Left ventricle myocardium inferior (tissue), 1 donor: Measurements from ENCODE around the gene MACC1. TPM values are rescaled to one million over a fixed set of nuclear protein-coding genes. Genes with fewer than 3 reads are reported as not detected.
"Not testable (repeated sequence)": the region's sequence is repeated elsewhere in the genome, so short reads cannot be mapped to it uniquely, and the experiment has no call there.

Experiments used
- DNase-seq: peaks from one replicate; pipeline ENCODE4 v3.0.0-alpha.2; 2020
- H3K27ac ChIP-seq: fragments of 200-600 bp; replicated peaks from 2 replicates; pipeline ENCODE4 v1.8.0; 2021
- H3K27me3 ChIP-seq: fragments of 200-600 bp; 2 replicates; pipeline ENCODE4 v1.8.0; 2021; ENCODE audit warnings: low read depth
- H3K36me3 ChIP-seq: fragments of 200-600 bp; 2 replicates; pipeline ENCODE4 v1.8.0; 2021
- H3K4me1 ChIP-seq: fragments of 200-600 bp; 2 replicates; pipeline ENCODE4 v1.8.0; 2021
- H3K4me3 ChIP-seq: fragments of 200-600 bp; 2 replicates; pipeline ENCODE4 v1.8.0; 2021; ENCODE audit warnings: mild to moderate bottlenecking, moderate library complexity
- H3K9me3 ChIP-seq: fragments of 200-600 bp; replicated peaks from 2 replicates; pipeline ENCODE4 v1.8.0; 2021
- CTCF ChIP-seq: fragments of 200-600 bp; IDR thresholded peaks from 2 replicates; pipeline ENCODE4 v1.8.0; 2021; ENCODE audit warnings: antibody characterized with exemption, mild to moderate bottlenecking, borderline replicate concordance
- intact Hi-C: fragments of 100-400 bp; cut with micrococcal nuclease; formaldehyde crosslinking; loops from one replicate; pipeline ENCODE4 v1.11.0; 2022
- total RNA-seq: library from RNA; stranded (reverse); fragmentation: NEBNext Ultra II Directional; extraction: Animal tissue kit (Norgen Biotek cat#: 25700); gene quantifications from one replicate; pipeline ENCODE4 v1.2.1, GENCODE V29; 2021
- donor health status: DM: no; HTN: yes; CAD: no; lungs with severe emphysema.

MACC1 gene
- total RNA-seq, 1 donor from 2014 or later: 0.03 TPM

GRCh38 chr7:20214132-20214531 lies 3.1 kb downstream of the MACC1 start:
- no peak overlapping the region for H3K27ac ChIP-seq
- H3K27me3 ChIP-seq: no peaks in the 10 kb centered on the region
- intact Hi-C loops: no loop called here
- peaks cover 6% of the 10 kb centered on the region for H3K4me1 ChIP-seq
- no peaks in the 10 kb centered on the region for H3K36me3 ChIP-seq
- DNase-seq: no peak
- no peak for TF ChIP-seq CTCF
- peaks cover 7% of the 10 kb centered on the region for H3K9me3 ChIP-seq
- H3K4me3 ChIP-seq: no peak overlapping the region

GRCh38 chr7:20213378-20213777 lies 3.8 kb downstream of the MACC1 start:
- DNase-seq: no peak
- no peak for TF ChIP-seq CTCF
- Histone ChIP-seq H3K27ac (no peak overlapping the region), H3K36me3 (no peaks in the 10 kb centered on the region), H3K4me1 (peaks cover 6% of the 10 kb centered on the region), H3K4me3 (no peak overlapping the region), H3K9me3 (peaks cover 14% of the 10 kb centered on the region), H3K27me3 (no peaks in the 10 kb centered on the region)
- intact Hi-C loops: no loop called here

GRCh38 chr7:20211376-20211775 lies 5.8 kb downstream of the MACC1 start:
- Histone ChIP-seq H3K4me3 (no peak overlapping the region), H3K27me3 (no peaks in the 10 kb centered on the region), H3K27ac (no peak overlapping the region), H3K36me3 (no peaks in the 10 kb centered on the region), H3K4me1 (peaks cover 6% of the 10 kb centered on the region), H3K9me3 (peaks cover 14% of the 10 kb centered on the region)
- intact Hi-C loops: no loop called here
- no peak for TF ChIP-seq CTCF
- no peak for DNase-seq

- H3K4me1 ChIP-seq: peaks cover 6% of the 10 kb centered on the region
- peaks cover 14% of the 10 kb centered on the region for H3K9me3 ChIP-seq
- no peaks in the 10 kb centered on the region for H3K27me3 ChIP-seq
- H3K4me3 ChIP-seq: no peak overlapping the region
- intact Hi-C loops: no loop called here
- no peaks in the 10 kb centered on the region for H3K36me3 ChIP-seq
- TF ChIP-seq CTCF: no peak
- H3K27ac ChIP-seq: no peak overlapping the region
- no peak for DNase-seq
Observed at GRCh38 chr7:20208651-20209307, 8.4 kb downstream of the MACC1 start.

GRCh38 chr7:20207811-20208210 lies 9.4 kb downstream of the MACC1 start:
- H3K27me3 ChIP-seq, H3K27ac ChIP-seq, H3K4me3 ChIP-seq, H3K4me1 ChIP-seq, intact Hi-C loops, DNase-seq, H3K36me3 ChIP-seq: not testable (repeated sequence)
- peaks cover 14% of the 10 kb centered on the region for H3K9me3 ChIP-seq

- Histone ChIP-seq H3K4me3 (no peak overlapping the region), H3K36me3 (no peaks in the 10 kb centered on the region), H3K27ac (no peak overlapping the region), H3K9me3 (peaks cover 14% of the 10 kb centered on the region), H3K27me3 (no peaks in the 10 kb centered on the region), H3K4me1 (no peaks in the 10 kb centered on the region)
- DNase-seq: no peak
- TF ChIP-seq CTCF: no peak
- intact Hi-C loops: no loop called here
Observed at GRCh38 chr7:20206104-20206896, 10.9 kb downstream of the MACC1 start.
